Gastrocnemius medialis (tissue), 4 donors: ENCODE data around the gene RGL2. TPM values are rescaled to one million over a fixed set of nuclear protein-coding genes. Genes with fewer than 3 reads are reported as not detected.
A peak's percentile ranks its signal among the peaks of the same experiment; 100 is the strongest.

ENCODE experiments used
- ATAC-seq, 2 donors: fragments of 150-250 bp; one replicate each; pipeline ENCODE4 v1.9.1; 2016
- DNase-seq, 2 donors: peaks; one replicate each; pipeline ENCODE4 v3.0.0-alpha.2; 2019
- H3K27ac ChIP-seq, 4 donors: fragments of 200-600 bp; sonication (generic); 1 replicate in 1 of 4; 2 replicates in 3 of 4; pipeline ENCODE4 v1.5.1; 2016 to 2018; ENCODE audit warnings: mild to moderate bottlenecking in 2 of 4, moderate library complexity in 1 of 4
- H3K27me3 ChIP-seq, 3 donors: fragments of 200-600 bp; sonication (generic) in 2 of 3; 1 replicate in 1 of 3; 2 replicates in 2 of 3; pipeline versions ENCODE4 v1.5.1 to v1.6.0; 2016 to 2019; ENCODE audit warnings: mild to moderate bottlenecking in 1 of 3, moderate library complexity in 1 of 3
- H3K36me3 ChIP-seq, 2 donors: fragments of 200-600 bp; sonication (generic) in 1 of 2; one replicate each; pipeline ENCODE4 v1.5.1; 2017 to 2018
- H3K4me1 ChIP-seq, 2 donors: fragments of 200-600 bp; sonication (generic) in 1 of 2; one replicate each; pipeline ENCODE4 v1.5.1; 2016 to 2017; ENCODE audit warnings: mild to moderate bottlenecking in 2 of 2
- H3K4me3 ChIP-seq, 4 donors: fragments of 200-600 bp; sonication (generic) in 3 of 4; 1 replicate in 1 of 4; 2 replicates in 3 of 4; pipeline ENCODE4 v1.5.1; 2016 to 2019; ENCODE audit warnings: mild to moderate bottlenecking in 2 of 4
- H3K9me3 ChIP-seq, 3 donors: fragments of 200-600 bp; sonication (generic) in 2 of 3; 1 replicate in 1 of 3; 2 replicates in 2 of 3; pipeline ENCODE4 v1.5.1; 2016 to 2019
- POLR2A ChIP-seq, 2 donors: fragments of 450-650 bp; IDR thresholded peaks; one replicate each; pipeline ENCODE4 v1.6.1; 2017; ENCODE audit warnings: antibody characterized with exemption in 2 of 2, mild to moderate bottlenecking in 2 of 2, moderate library complexity in 2 of 2
- in situ Hi-C, 4 donors: fragments of 200-750 bp; cut with MboI; loops; one replicate each; pipeline versions ENCODE4 v1.15.0 to v1.8.0; 2017; ENCODE audit warnings: low sequenced_read_pairs in 4 of 4
- intact Hi-C: fragments of 100-400 bp; cut with DNase I; formaldehyde crosslinking; loops from one replicate; pipeline ENCODE4 v1.15.1; 2023; ENCODE audit warnings: low total_unique reads
- total RNA-seq, 4 donors: library from RNA; depleted of rRNA; stranded (reverse); fragments of >200 nt; gene quantifications; one replicate each; pipeline versions ENCODE4 v1.1.0 to v1.2.3, GENCODE V29; 2016
- TF ChIP-seq, protein P1 (sequence below), 5 experiments: fragments of 450-650 bp in 3 of 5; fragments of 200-600 bp in 2 of 5; sonication (generic) in 2 of 5; IDR thresholded peaks in 4 of 5; conservative IDR thresholded peaks in 1 of 5; 1 replicate in 4 of 5; 2 replicates in 1 of 5; pipeline ENCODE4 v1.5.1; 2016 to 2019; ENCODE audit warnings: antibody characterized with exemption in 5 of 5, mild to moderate bottlenecking in 3 of 5, moderate library complexity in 3 of 5

RGL2 gene
- total RNA-seq, 4 donors from 2014 or later = 39.8 to 52.3 (median 40.8) TPM

DNA sequence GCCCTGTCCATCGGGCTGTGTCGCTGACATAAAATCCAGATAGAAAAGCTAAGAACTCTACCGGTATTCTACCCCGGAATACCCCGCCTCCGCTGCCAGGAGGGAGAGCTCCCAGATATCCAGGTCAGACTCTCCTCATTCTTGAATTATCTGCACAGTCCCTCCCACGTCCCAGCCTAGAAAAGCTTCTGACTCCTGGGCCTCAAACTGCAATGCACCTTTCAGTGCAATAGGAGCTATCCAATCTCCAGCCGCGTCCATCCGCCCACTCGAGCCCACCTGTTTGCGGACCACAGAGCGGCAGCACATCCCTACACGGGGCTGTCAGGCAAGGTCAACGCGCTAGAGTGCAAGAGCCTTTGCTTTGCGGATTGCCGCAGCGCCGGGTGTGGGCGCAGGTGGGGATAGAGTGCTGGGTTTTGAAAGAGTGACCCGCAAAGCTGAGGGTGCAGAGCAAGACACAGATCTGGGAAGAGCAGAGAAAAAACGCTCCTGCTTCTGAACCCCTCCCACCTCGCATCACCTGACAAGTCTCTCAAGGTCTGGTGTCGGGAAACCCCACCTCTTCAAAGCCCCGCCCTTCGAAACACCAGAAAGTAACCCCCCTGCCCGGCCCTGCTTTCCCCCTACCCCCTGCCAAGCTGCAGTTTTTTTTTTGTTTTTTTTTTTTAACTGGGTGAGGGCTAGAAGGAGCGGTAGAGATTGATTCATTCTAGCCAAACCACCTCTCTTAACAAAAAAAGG lies 13.8 kb upstream of the RGL2 start:
- Histone ChIP-seq H3K4me3 (peak overlapping the region; percentile 89 to 99 (median 96)), H3K36me3 (no peaks in the 10 kb centered on the region), H3K4me1 (peaks cover 17 to 40% of the 10 kb centered on the region in 2 donors), H3K27me3 (no peaks in the 10 kb centered on the region), H3K9me3 (no peaks in the 10 kb centered on the region), H3K27ac (peak overlapping the region; percentile 86 to 94 (median 94))
- TF ChIP-seq, protein P1, sequence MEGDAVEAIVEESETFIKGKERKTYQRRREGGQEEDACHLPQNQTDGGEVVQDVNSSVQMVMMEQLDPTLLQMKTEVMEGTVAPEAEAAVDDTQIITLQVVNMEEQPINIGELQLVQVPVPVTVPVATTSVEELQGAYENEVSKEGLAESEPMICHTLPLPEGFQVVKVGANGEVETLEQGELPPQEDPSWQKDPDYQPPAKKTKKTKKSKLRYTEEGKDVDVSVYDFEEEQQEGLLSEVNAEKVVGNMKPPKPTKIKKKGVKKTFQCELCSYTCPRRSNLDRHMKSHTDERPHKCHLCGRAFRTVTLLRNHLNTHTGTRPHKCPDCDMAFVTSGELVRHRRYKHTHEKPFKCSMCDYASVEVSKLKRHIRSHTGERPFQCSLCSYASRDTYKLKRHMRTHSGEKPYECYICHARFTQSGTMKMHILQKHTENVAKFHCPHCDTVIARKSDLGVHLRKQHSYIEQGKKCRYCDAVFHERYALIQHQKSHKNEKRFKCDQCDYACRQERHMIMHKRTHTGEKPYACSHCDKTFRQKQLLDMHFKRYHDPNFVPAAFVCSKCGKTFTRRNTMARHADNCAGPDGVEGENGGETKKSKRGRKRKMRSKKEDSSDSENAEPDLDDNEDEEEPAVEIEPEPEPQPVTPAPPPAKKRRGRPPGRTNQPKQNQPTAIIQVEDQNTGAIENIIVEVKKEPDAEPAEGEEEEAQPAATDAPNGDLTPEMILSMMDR (IDR thresholded peaks at IDR 0.05 in 4 of 5, conservative IDR thresholded peaks at IDR 0.05 in 1 of 5) = no peak
- TF ChIP-seq POLR2A (IDR thresholded peaks at IDR 0.05) = no peak
- peak; percentile 66 to 73 for DNase-seq
- in situ Hi-C loops = no loop called here
- ATAC-seq = peak; percentile 44 to 55
- intact Hi-C loops = loop anchor here (10.0 kb wide), 2 partner anchors 412 to 1138 kb away; partner anchors contain the start of genes AGPAT1 and RNF5

- Histone ChIP-seq H3K27me3 (no peaks in the 10 kb centered on the region), H3K27ac (no peak overlapping the region), H3K4me3 (no peak overlapping the region), H3K9me3 (no peaks in the 10 kb centered on the region), H3K4me1 (no peaks in the 10 kb centered on the region), H3K36me3 (peaks cover 0 to 9% of the 10 kb centered on the region in 2 donors)
- in situ Hi-C loops (no loop called here), intact Hi-C loops (no loop called here)
- no peak for TF ChIP-seq POLR2A (IDR thresholded peaks at IDR 0.05)
- TF ChIP-seq, protein P1 (IDR thresholded peaks at IDR 0.05 in 4 of 5, conservative IDR thresholded peaks at IDR 0.05 in 1 of 5) = no peak
- ATAC-seq (no peak), DNase-seq (no peak)
Measured at GRCh38 chr6:33306356-33306755, 7.6 kb upstream of the RGL2 start.

DNA sequence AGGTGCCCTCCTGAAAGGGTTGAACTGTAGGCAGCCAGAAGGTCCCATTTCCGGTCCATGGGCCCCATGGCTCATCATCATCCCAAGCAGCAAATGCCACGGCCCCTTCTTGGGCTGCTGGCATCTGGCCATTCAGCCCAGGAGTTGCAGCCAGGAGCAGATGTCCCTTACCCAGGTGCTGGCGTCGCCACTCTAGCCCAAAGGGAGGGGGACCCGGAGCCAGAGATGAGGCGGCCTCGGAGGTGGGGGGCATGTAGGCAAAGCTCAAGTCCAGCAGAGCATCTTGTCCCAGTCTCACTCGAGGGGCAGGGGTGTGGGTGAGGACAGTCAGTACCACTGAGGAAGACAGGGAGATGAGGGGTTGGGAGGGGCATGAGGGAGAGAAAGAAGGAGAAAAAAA lies 6.3 kb upstream of the RGL2 start:
- in situ Hi-C loops (no loop called here), intact Hi-C loops (no loop called here)
- no peaks in the 10 kb centered on the region for H3K27me3 ChIP-seq
- H3K4me1 ChIP-seq = peaks cover 9 to 11% of the 10 kb centered on the region in 2 donors
- TF ChIP-seq, protein P1 (IDR thresholded peaks at IDR 0.05 in 4 of 5, conservative IDR thresholded peaks at IDR 0.05 in 1 of 5) = no peak
- TF ChIP-seq POLR2A (IDR thresholded peaks at IDR 0.05) = no peak
- DNase-seq (no peak), ATAC-seq (no peak)
- H3K27ac ChIP-seq = no peak overlapping the region
- no peaks in the 10 kb centered on the region for H3K9me3 ChIP-seq
- H3K4me3 ChIP-seq = no peak overlapping the region
- peaks cover 0 to 9% of the 10 kb centered on the region in 2 donors for H3K36me3 ChIP-seq

- H3K36me3 ChIP-seq = peaks cover 0 to 9% of the 10 kb centered on the region in 2 donors
- in situ Hi-C loops (no loop called here), intact Hi-C loops (no loop called here)
- no peak for DNase-seq
- no peak overlapping the region for H3K4me3 ChIP-seq
- H3K27ac ChIP-seq = no peak overlapping the region
- ATAC-seq = no peak
- H3K27me3 ChIP-seq = no peaks in the 10 kb centered on the region
- TF ChIP-seq, protein P1 (IDR thresholded peaks at IDR 0.05 in 4 of 5, conservative IDR thresholded peaks at IDR 0.05 in 1 of 5) = no peak
- no peak for TF ChIP-seq POLR2A (IDR thresholded peaks at IDR 0.05)
- H3K9me3 ChIP-seq = no peaks in the 10 kb centered on the region
- H3K4me1 ChIP-seq = peaks cover 9 to 13% of the 10 kb centered on the region in 2 donors
Measured at GRCh38 chr6:33304216-33304615, 5.5 kb upstream of the RGL2 start.
